RCC 7860 (cell line): Measurements from ENCODE around the gene RPS8.
"Not testable (repeated sequence)": the region's sequence is repeated elsewhere in the genome, so short reads cannot be mapped to it uniquely, and the experiment has no call there.

Experiments
- DNase-seq: peaks from one replicate; pipeline ENCODE4 v3.0.0-alpha.2; 2015; ENCODE audit warnings: low spot score
- FAIRE-seq: peaks from 2 replicates; lab custom pipeline; 2012; peaks lifted over from hg19 to GRCh38; lab: Jason Lieb, UNC

The RPS8 gene

GRCh38 chr1:44778705-44779576, 3.6 kb downstream of the RPS8 start:
- DNase-seq (no peak), FAIRE-seq (no peak)

GRCh38 chr1:44780583-44781121, 5.3 kb downstream of the RPS8 start:
- no peak for FAIRE-seq

GRCh38 chr1:44783697-44784093, 8.4 kb downstream of the RPS8 start:
- DNase-seq (no peak), FAIRE-seq (no peak)

More at GRCh38 chr1:44780583-44781121, 5.3 kb downstream of the RPS8 start:
- no peak for DNase-seq

GRCh38 chr1:44784094-44785028, 9.0 kb downstream of the RPS8 start:
- FAIRE-seq: no peak
- no peak for DNase-seq

DNA sequence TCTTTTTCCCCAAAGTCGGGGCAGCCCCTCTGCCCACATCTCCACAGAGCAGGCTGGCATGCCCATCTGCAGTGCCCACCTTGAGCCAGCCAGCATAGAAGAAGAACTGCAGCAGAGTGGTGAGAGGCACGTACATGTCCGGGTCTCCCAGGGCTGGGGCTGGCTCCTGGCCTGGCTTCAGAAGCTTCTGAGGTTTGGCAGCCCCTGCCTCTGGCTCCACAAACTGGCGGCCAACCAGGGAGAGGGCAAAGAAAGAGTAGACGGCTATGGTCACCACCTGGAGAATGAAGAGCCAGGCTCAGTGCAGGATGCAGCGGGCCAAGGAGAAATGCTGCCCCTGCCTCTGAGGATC, 9.7 kb downstream of the RPS8 start:
- DNase-seq (no peak), FAIRE-seq (no peak)

GRCh38 chr1:44785501-44786137, 10.3 kb downstream of the RPS8 start:
- FAIRE-seq (no peak), DNase-seq (no peak)

DNA sequence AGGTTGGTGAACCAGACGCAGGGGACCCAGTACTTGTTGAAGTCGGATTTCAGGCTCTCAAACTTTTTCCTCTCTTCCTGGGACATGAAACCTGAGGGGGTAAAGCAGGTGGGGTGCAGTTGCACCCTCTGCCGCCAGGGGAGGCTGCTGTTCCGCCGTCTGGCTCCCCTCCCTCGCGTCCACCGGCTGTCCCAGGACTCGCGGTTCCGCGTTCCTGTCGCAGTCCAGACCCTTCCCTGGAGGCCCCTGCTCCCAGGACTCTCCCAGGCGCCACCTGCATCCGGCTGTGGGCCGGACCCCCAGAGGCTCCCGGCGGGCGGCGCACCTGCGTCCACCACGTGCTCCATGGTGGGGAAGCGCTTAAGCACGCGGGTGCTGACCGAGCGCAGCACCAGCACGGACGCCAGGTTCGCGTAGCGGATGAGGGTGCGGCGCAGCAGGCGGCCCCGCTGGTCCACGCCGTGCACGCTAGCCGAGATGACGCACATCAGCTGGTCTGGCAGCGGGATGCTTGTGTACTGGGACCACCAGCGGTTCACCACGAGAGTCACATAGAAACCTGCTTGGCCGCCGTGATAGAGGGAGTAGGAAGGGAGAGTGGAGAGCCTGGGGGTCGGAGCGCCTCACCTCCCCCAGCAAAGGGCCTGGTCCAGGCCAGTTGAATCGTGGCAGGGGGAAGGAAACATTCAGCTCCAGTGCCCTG, 10.9 kb downstream of the RPS8 start:
- no peak for FAIRE-seq
- no peak for DNase-seq

- no peak for FAIRE-seq
- no peak for DNase-seq
These were observed 11.6 kb downstream of the RPS8 start for GRCh38 chr1:44786841-44787426.

- FAIRE-seq: no peak
These were observed 12.2 kb downstream of the RPS8 start for GRCh38 chr1:44787506-44787905.

DNA sequence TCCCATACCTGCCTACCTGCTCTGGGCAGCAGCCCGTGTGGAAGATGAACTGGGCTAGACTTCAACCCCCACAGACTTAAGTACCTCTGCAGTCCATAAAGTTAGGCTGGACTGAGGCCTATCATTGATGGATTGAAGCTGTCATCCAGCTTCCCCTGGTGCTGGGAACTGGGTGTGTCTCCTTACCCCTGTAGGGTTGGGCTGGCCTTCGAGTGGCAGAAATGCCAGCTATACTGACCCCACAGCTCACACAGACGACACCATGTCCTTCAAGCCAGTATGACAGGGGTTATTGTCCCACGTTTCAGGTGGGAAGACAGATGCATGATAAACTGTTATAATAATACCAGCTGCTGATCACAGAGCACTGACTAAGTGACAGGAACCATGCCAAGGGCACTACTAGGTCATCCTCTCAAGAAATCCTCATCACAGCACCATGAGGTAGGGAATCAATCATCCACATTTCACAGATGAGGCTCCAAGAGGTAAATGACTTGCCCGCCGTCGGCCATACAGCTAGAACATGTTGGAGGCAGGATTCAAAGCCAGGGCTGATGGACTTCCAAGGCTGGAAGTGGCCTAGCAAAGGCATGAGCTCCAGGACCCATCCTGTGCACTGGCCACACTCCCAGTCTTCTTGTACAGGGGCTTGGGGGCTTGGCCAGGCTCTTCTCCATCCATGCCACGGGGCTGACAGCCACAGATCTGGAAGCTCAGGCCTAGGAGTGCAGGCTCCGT, 12.9 kb downstream of the RPS8 start, which contains the start of gene BEST4:
Gene BEST4 (minus strand): TSS at position 51 of the 741 bp plus-strand sequence. CDS start 465 bp downstream, outside the sequence.
- no peak for FAIRE-seq
- DNase-seq: no peak

More at GRCh38 chr1:44787506-44787905, 12.2 kb downstream of the RPS8 start:
- DNase-seq: no peak

GRCh38 chr1:44790968-44791801, 15.8 kb downstream of the RPS8 start:
- DNase-seq (no peak), FAIRE-seq (no peak)

GRCh38 chr1:44792736-44793502, 17.6 kb downstream of the RPS8 start:
- DNase-seq: no peak

DNA sequence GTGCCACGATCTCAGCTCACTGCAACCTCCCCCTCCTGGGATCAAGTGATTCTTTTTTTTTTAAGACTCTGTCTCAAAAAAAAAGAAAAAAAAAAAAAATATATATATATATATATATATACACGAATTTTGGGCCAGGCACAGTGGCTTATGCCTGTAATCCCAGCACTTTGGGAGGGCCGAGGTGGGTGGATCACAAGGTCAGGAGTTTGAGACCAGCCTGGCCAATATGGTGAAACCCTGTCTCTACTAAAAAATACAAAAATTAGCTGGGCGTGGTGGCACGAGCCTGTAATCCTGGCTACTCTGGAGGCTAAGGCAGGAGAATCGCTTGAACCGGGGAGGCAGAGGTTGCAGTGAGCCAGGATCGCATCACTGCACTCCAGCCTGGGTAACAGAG, 22.5 kb downstream of the RPS8 start:
- not testable (repeated sequence) for FAIRE-seq

More at GRCh38 chr1:44792736-44793502, 17.6 kb downstream of the RPS8 start:
- no peak for FAIRE-seq

DNA sequence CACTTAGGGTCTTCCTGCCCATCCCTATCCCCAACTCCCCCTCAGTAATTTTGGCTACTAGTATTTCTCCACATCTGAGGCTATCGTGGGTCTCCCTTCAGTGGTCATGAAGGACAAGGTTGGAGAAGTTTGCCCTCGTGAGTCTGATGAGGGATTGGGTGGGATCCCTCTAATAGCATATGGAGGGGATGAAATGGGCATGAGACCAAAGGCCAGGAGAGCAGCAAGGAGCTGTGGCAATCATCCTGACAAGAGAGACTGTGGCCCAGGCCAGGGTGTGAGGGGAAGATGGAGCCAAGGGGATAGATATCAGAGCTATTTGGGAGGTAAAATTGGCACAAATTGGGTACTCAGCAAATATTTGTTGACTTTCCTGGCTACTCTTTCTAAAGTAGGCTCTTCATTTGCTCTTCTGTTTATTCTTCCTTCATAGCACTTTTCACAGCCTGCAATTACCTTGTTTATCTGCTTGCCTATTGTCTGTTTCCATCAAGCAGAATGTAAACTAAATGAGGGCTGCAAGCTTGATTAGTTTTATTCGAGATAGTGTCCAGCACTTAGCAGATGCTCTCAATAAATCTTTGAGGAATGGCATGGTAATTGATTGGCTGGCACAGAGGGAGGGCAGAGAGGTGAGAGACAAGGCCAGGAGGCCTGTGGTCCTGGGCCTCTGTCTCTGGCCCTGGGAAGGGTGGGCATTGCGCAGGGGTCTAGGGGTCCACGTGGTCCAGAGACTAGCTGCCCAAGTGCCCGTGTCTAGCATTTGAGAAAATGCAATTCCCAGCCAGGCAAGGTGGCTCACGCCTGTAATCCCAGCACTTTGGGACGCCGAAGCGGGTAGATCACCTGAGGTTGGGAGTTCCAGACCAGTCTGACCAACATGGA, 23.4 kb downstream of the RPS8 start:
- FAIRE-seq (no peak), DNase-seq (no peak)

More for the DNA sequence above, 22.5 kb downstream of the RPS8 start:
- DNase-seq: not testable (repeated sequence)

DNA sequence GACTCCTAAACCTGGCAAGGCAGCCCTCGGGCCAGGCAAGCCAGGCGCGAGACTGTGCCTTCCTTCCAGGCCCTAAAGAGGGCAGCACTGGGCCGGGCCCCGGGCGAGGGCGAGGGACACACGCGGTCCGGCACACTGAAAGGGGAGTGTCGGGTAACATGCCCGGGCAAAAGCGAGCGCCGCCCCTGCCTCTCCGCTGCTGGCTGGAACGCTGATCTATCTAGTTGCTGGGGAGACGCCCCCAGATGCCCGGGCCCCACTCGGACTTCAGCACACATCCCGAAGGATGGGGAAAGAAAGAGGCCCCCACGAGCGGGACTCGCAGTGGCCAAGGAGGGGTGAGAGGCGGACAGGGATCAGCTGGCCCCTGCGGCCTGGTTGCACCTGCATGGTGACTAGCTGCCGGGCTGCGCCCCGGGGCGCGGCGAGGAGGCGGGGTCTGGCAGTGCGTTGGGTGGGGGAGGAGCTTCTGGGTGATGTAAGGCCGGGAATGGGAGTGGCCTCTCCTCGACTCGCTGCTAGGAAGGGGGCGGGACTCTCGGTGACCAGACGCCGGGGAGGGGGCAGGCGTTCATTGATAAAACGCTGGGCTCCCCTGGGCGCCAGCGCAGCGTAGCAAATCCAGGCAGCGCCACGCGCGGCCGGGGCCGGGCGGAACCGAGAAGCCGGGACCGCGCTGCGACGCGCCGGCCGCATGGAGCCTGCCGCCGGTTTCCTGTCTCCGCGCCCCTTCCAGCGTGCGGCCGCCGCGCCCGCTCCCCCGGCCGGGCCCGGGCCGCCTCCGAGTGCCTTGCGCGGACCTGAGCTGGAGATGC, 24.6 kb downstream of the RPS8 start, which contains the start of gene PLK3:
Gene PLK3 (plus strand): TSS at position 608 of the 815 bp plus-strand sequence. CDS start 87 bp downstream, at position 695.
- DNase-seq (peak; percentile 94), FAIRE-seq (peak; percentile 81)
